Left lung (tissue), 10 donors: ENCODE measurements around the gene DECR2. TPM values are rescaled to one million over a fixed set of nuclear protein-coding genes. Genes with fewer than 3 reads are reported as not detected.

ENCODE experiments used
- ATAC-seq: fragments of 200-7000 bp; cut with Tn5 transposase; one replicate; pipeline ENCODE4 v1.9.1; 2020; ENCODE audit warnings: moderate library complexity
- DNase-seq, 4 donors: peaks; one replicate each; pipeline ENCODE4 v3.0.0-alpha.2; 2013 to 2020
- H3K27ac ChIP-seq, 2 donors: fragments of 200-600 bp; sonication (generic) in 1 of 2; one replicate each; pipeline versions ENCODE4 v1.5.0 to v1.8.0; 2020 to 2021
- H3K27me3 ChIP-seq, 2 donors: fragments of 200-600 bp; sonication (generic) in 1 of 2; one replicate each; pipeline versions ENCODE4 v1.5.0 to v1.8.0; 2020 to 2021
- H3K36me3 ChIP-seq, 2 donors: fragments of 200-600 bp; sonication (generic) in 1 of 2; one replicate each; pipeline versions ENCODE4 v1.5.0 to v1.8.0; 2020 to 2021
- H3K4me1 ChIP-seq, 2 donors: fragments of 200-600 bp; one replicate each; pipeline ENCODE4 v1.8.0; 2021
- H3K4me3 ChIP-seq, 2 donors: fragments of 200-600 bp; sonication (generic) in 1 of 2; one replicate each; pipeline versions ENCODE4 v1.5.0 to v1.8.0; 2020 to 2021; ENCODE audit warnings: mild to moderate bottlenecking in 1 of 2
- H3K9me3 ChIP-seq, 2 donors: fragments of 200-600 bp; sonication (generic) in 1 of 2; one replicate each; pipeline versions ENCODE4 v1.5.0 to v1.8.0; 2020 to 2021
- CTCF ChIP-seq, 2 donors: fragments of 200-600 bp; sonication (generic) in 1 of 2; IDR thresholded peaks; one replicate each; pipeline versions ENCODE4 v1.5.0 to v1.8.0; 2021; ENCODE audit warnings: antibody characterized with exemption in 2 of 2
- intact Hi-C, 2 donors: fragments of 100-400 bp; cut with DNase I; formaldehyde crosslinking; loops; one replicate each; pipeline versions ENCODE4 v1.11.2 to v1.14.2; 2022
- polyA plus RNA-seq, 6 donors: library from polyadenylated mRNA; unstranded; fragments of 120-200 nt; gene quantifications; one replicate each; pipeline ENCODE4 v1.2.1, GENCODE V29; 2013; ENCODE audit not compliant: insufficient read length in 6 of 6
- total RNA-seq, 2 donors: library from RNA; stranded (reverse); fragmentation: NEBNext Ultra II Directional; extraction: Animal tissue kit (Norgen Biotek cat#: 25700); gene quantifications; one replicate each; pipeline ENCODE4 v1.2.1, GENCODE V29; 2021
- donor health status: DM: no; HTN: yes; CAD: no.
- donor health status: DM: no; HTN: no; CAD: no.

DECR2 gene
- total and polyA plus RNA-seq, 8 donors = 10.3 to 25.1 (median 16.7) TPM

DNA sequence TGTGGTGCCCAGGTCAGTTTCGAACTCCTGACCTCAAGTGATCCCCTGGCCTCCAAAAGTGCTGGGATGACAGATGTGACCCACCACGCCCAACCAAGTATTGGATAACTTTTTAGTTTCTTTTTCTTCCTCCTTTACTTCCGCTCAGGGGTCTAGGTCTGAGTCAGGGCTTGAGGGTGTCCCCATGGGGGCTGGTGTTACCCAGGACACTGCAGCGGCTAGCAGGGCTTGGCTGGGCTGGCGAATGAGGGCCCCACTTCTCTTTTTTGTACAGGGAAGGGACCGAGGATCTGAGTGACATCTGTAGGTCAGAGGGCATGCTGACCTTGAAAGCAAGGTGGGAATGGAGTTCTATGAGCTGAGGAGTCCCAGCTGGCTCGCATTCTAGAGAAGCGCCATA, 48.7 kb downstream of the DECR2 start:
- DNase-seq (peak in 1 of 4 donors; percentile 50), ATAC-seq (no peak)
- TF ChIP-seq CTCF (IDR thresholded peaks at IDR 0.05) = no peak
- no peak overlapping the region for H3K27ac ChIP-seq
- intact Hi-C loops = no loop called here
- no peaks in the 10 kb centered on the region for H3K27me3 ChIP-seq
- H3K4me1 ChIP-seq = peaks cover 0 to 4% of the 10 kb centered on the region in 2 donors
- no peaks in the 10 kb centered on the region for H3K36me3 ChIP-seq
- no peak overlapping the region for H3K4me3 ChIP-seq
- no peaks in the 10 kb centered on the region for H3K9me3 ChIP-seq

DNA sequence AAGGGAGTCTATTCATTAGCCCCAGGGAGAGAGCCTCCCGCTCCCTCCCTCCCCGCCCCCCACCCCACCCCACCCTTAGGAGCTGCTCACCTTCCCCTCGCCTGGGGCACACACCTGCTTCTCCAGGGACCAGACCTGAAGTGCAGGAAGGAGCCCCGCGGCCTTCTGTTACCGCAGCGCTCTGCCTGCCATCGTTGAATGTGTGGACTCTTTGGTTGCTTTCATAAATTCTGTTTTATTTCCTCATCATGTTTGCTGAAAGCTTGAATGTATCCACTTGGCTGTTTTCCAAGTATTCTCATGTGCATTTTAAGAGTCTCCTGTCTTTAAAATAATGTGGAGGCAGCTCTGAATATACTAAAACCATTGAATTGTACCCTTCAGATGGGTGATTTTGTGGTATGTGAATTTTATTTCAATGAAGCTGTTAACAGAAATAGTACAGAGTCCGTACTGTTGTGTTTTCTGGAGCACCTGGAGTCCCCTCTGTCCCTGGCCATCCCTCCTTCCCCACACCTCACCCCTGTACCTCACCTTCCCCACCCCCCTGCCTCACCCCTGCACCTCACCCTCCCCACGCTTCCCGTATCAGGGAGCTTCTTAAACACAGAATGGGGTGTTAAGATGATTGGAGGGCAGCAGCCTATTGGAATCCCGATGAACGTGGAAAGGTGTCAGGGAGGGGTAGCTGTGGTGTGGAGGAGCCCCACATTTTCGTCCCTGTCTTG, 49.3 kb downstream of the DECR2 start:
- Histone ChIP-seq H3K4me1 (peaks cover 0 to 4% of the 10 kb centered on the region in 2 donors), H3K36me3 (no peaks in the 10 kb centered on the region), H3K9me3 (no peaks in the 10 kb centered on the region), H3K27ac (no peak overlapping the region), H3K27me3 (no peaks in the 10 kb centered on the region), H3K4me3 (no peak overlapping the region)
- ATAC-seq (peak; percentile 49), DNase-seq (peak in 2 of 4 donors; percentile 43 to 58)
- no peak for TF ChIP-seq CTCF (IDR thresholded peaks at IDR 0.05)
- intact Hi-C loops = no loop called here

GRCh38 chr16:454397-454940, 52.8 kb downstream of the DECR2 start:
- Histone ChIP-seq H3K27me3 (no peaks in the 10 kb centered on the region), H3K4me1 (peaks cover 0 to 18% of the 10 kb centered on the region in 2 donors), H3K36me3 (no peaks in the 10 kb centered on the region), H3K4me3 (no peak overlapping the region), H3K9me3 (no peaks in the 10 kb centered on the region), H3K27ac (no peak overlapping the region)
- DNase-seq = no peak
- no peak for ATAC-seq
- TF ChIP-seq CTCF (IDR thresholded peaks at IDR 0.05) = no peak
- intact Hi-C loops = no loop called here

GRCh38 chr16:455453-455852, 53.8 kb downstream of the DECR2 start:
- Histone ChIP-seq H3K36me3 (no peaks in the 10 kb centered on the region), H3K4me3 (no peak overlapping the region), H3K9me3 (no peaks in the 10 kb centered on the region), H3K4me1 (peaks cover 0 to 15% of the 10 kb centered on the region in 2 donors), H3K27me3 (no peaks in the 10 kb centered on the region), H3K27ac (no peak overlapping the region)
- DNase-seq (no peak), ATAC-seq (no peak)
- intact Hi-C loops = no loop called here
- no peak for TF ChIP-seq CTCF (IDR thresholded peaks at IDR 0.05)

- Histone ChIP-seq H3K27me3 (no peaks in the 10 kb centered on the region), H3K36me3 (peaks cover 0 to 6% of the 10 kb centered on the region in 2 donors), H3K4me1 (peaks cover 0 to 14% of the 10 kb centered on the region in 2 donors), H3K27ac (peak overlapping the region in 1 of 2 donors; percentile 68), H3K4me3 (no peak overlapping the region), H3K9me3 (no peaks in the 10 kb centered on the region)
- ATAC-seq = peak; percentile 69
- intact Hi-C loops = no loop called here
- no peak for TF ChIP-seq CTCF (IDR thresholded peaks at IDR 0.05)
- DNase-seq = peak in 2 of 4 donors; percentile 11 to 35
Observed at GRCh38 chr16:456891-457483, 55.3 kb downstream of the DECR2 start.
